H7 (cell line): ENCODE data around the gene GTF2B. TPM values are rescaled to one million over a fixed set of nuclear protein-coding genes. Genes with fewer than 3 reads are reported as not detected.
"Not testable (repeated sequence)": the region's sequence is repeated elsewhere in the genome, so short reads cannot be mapped to it uniquely, and the experiment has no call there.

ENCODE experiments used
- DNase-seq: peaks from one replicate; pipeline ENCODE4 v3.0.0; 2012
- H3K27me3 ChIP-seq: 2 replicates; pipeline ENCODE4 v1.6.0; 2011; ENCODE audit warnings: mild to moderate bottlenecking, low read length; ENCODE audit not compliant: control insufficient read depth, insufficient read depth
- H3K36me3 ChIP-seq: replicated peaks from 2 replicates; pipeline ENCODE4 v1.5.1; 2011; ENCODE audit warnings: low read length; ENCODE audit not compliant: control insufficient read depth, insufficient read depth
- H3K4me3 ChIP-seq: 2 replicates; pipeline ENCODE4 v1.5.1; 2011; ENCODE audit warnings: low read depth, mild to moderate bottlenecking, control low read depth, low read length, moderate library complexity; ENCODE audit not compliant: insufficient read depth
- total RNA-seq: library from RNA; depleted of rRNA; stranded (reverse); fragments of >200 nt; shearing (Covaris generic); gene quantifications from 2 replicates; pipeline ENCODE4 v1.2.3, GENCODE V29; 2014; rRNA removed

The GTF2B gene, protein sequence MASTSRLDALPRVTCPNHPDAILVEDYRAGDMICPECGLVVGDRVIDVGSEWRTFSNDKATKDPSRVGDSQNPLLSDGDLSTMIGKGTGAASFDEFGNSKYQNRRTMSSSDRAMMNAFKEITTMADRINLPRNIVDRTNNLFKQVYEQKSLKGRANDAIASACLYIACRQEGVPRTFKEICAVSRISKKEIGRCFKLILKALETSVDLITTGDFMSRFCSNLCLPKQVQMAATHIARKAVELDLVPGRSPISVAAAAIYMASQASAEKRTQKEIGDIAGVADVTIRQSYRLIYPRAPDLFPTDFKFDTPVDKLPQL
- total RNA-seq = 54.3 and 61.1 TPM in 2 replicates

DNA sequence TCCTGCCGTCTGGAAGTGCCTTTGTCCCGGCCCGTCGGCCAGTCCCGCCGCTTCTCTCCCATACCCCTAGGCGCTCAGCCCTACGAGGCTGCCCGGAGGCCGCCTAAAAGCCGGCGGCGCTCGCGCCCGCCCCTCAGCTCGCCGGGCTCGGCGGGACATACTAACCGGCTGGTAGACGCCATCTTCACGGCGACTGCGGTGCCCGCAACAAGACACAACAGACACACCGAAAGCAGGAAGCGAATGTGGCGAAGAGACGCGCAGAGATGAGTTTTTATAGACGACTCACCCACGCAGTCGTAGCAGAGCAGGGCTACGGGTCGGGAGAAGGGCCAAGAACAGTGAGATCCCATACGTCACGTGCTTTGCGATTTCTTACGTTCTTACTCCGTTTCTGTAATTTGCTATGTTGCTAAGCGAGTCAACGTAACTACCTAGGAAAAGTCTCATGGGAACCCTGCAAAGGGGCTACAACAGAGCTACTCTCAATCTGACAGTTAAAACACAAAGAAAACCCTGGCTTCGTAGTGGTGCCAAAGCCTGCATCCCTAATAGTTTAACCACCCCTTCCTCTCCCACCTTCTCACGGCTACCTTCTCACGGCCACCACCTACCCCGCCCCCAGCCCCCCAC, at the start of gene GTF2B:
TSS of gene GTF2B (minus strand) at position 250 of the 633 bp plus-strand sequence. CDS start at position 182, 68 bp downstream.
- peak; percentile 72 for DNase-seq
- H3K4me3 ChIP-seq = peak within 1 kb of the TSS; percentile 70
- no peaks in the 10 kb centered on the region for H3K27me3 ChIP-seq
- no peaks in the 10 kb centered on the region; the same call in 1 of the 2 replicates for H3K36me3 ChIP-seq

DNA sequence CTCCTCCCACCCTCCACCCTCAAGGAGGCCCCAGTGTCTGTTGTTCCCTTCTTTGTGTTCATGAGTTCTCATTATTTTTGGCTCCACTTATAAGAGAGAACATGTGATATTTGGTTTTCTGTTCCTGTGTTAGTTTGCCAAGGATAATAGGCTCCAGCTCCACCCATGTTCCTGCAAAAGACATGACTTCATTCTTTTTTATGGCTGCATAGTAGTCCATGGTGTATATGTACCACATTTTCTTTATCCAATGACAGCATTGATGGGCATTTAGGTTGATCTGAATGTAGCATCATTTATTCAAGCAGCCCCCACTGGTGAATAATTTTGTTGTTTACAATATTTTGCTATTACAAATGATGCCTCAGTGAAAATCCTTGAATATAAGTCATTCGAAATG, 47.2 kb upstream of the GTF2B start:
- not testable (repeated sequence) for H3K27me3 ChIP-seq, H3K4me3 ChIP-seq, DNase-seq, H3K36me3 ChIP-seq

DNA sequence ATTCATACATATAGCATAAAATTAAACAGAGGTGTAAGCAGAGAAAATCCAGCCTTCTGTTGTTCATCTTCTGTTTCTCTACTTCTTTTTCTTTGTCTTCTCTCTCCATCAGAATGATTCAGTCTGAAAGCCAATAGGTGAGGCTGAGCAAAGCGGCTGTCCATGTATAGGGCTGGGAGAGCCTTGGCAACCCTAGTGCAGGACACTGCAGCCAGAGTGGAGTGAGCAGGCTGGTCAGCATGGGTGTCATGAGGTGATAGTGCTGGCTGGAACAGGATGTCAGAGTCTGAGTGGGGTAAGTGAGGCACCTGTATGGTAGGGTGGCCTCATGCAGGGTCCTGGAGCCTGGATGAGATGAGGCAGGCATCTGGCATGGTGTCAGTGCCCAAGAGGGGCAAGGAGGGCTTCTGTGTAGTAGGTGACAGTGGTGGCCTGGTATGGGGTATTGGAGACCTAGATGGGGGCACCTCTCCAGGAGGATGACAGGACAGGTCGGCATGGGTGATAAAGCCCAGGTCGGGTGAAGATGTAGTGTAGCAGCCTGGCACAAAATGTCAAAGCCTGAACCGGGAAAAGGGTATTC, 45.5 kb upstream of the GTF2B start:
- no peaks in the 10 kb centered on the region for H3K27me3 ChIP-seq
- peaks cover 8% of the 10 kb centered on the region for H3K36me3 ChIP-seq
- no peak for DNase-seq
- H3K4me3 ChIP-seq = no peak overlapping the region

DNA sequence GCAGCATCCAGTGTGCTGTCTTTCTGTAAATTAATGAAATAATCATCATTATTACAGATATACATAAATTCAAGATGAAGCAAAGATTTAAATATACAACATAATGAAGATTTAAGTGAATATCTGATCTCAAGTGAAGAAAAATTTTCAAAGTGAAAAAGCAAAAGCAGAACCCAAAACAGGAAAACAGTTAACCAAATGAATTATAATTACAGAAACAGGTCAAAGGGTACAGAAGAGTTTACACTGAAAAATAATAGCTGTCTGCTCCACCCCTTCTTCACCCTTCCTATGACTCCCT, 44.8 kb upstream of the GTF2B start:
- peaks cover 9% of the 10 kb centered on the region for H3K36me3 ChIP-seq
- no peak overlapping the region for H3K4me3 ChIP-seq

DNA sequence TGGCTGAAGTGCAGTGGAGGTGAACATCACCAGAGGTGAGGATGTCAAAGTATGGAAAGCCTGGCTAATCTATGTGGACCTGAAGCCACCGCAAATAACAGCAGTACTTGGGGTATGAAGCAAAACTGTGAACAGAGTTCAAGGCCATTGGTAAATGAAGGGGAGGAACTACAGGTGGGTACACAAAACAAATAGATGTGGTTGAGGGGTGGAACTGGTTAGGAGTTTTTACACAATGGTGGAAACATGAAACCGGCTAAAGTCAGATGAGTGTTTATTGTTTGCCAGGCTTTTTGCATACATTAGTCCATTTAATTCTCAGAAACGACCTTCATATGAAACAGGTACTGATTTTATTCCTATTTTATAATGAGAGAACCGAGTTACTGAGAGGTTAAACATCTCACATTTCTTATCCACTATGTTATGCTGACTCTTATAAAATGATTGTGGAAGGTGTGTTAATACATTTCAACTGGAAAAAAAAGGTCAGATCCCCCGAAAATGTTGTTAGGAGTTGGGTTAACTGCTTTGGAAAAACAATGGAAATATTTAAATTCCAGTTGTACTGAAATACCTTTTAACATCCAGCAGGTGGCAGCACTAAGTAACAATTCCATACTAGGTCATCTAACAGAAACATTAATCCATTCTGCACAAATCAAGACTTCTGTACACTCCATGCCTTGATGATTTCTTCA, 44.3 kb upstream of the GTF2B start:
- H3K27me3 ChIP-seq = no peaks in the 10 kb centered on the region
- no peak overlapping the region for H3K4me3 ChIP-seq
- DNase-seq = peak; percentile 14
- H3K36me3 ChIP-seq = peaks cover 9% of the 10 kb centered on the region

More for the DNA sequence above, 44.8 kb upstream of the GTF2B start:
- no peaks in the 10 kb centered on the region for H3K27me3 ChIP-seq
- no peak for DNase-seq

DNA sequence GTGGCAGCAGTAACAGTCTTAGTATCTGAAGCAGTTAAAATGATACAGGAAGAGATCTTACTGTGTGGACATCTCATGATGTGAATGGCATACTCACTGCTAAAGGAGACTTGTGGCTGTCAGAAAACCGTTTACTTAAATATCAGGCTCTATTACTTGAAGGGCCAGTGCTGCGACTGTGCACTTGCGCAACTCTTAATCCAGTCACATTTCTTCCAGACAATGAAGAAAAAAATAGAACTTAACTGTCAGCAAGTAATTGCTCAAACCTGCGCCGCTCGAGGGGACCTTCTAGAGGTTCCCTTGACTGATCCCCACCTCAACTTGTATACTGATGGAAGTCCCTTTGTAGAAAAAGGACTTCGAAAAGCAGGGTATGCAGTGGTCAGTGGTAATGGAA, 38.8 kb upstream of the GTF2B start:
- H3K36me3 ChIP-seq, H3K4me3 ChIP-seq, H3K27me3 ChIP-seq, DNase-seq: not testable (repeated sequence)

DNA sequence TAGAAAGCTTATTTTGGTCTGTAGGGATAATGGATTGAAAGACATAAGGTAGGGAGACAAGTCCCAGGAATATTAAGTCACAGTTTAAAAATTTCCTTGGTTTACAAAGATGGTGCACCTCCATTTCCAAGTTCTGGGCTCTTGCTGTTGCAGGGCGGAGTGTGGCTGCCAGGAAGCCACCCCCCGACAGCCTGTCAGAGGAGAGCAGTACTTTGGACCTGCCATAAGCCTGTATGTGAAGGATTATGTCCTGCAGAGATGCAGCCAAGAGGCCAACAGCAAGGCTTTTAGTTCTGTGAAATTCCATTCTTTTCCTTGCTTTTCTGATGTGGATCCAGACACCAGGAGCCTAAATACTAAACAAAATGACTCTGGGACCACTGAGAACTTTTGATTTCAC, 31.9 kb upstream of the GTF2B start:
- DNase-seq = no peak
- Histone ChIP-seq H3K4me3 (no peak overlapping the region), H3K36me3 (peaks cover 2% of the 10 kb centered on the region), H3K27me3 (no peaks in the 10 kb centered on the region)

DNA sequence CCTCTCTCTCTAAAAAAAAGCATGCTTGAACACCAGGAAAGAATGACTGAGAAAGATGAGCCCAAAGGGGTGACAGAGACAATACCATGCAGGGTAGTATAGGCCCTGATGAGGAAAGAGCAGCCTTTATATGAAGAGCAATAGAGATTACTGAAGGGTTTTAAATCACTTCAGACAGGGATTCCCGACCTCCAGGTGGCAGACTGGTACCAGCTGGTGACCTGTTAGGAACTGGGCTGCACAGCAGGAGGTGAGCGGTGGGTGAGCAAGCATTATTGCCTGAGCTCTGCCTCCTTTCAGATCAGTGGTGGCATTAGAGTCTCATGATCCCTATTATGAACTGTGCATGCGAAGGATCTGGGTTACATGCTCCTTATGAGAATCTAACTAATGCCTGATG, 30.8 kb upstream of the GTF2B start:
- Histone ChIP-seq H3K27me3 (no peaks in the 10 kb centered on the region), H3K36me3 (peaks cover 2% of the 10 kb centered on the region), H3K4me3 (no peak overlapping the region)
- peak; percentile 4 for DNase-seq

DNA sequence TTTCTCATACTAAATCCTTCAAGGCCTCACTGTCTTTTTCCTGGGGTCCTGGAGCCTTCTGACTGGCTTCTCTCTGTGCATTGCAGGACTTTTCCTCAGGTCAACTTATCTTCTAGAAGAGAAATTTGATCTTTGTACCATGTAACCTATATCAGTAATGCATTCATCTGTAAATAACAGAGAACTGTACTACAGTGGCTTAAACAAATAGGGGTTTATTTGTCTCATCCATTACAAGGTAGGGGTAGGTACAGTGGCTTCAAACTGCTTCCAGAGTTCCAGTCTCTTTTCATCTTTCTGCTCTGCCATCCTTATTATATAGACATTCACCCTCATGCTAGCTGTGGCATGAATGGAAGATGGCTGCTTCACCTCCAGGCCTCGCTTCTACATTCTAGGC, 29.5 kb upstream of the GTF2B start:
- no peak for DNase-seq
- Histone ChIP-seq H3K36me3 (peaks cover 2% of the 10 kb centered on the region), H3K27me3 (no peaks in the 10 kb centered on the region), H3K4me3 (no peak overlapping the region)

DNA sequence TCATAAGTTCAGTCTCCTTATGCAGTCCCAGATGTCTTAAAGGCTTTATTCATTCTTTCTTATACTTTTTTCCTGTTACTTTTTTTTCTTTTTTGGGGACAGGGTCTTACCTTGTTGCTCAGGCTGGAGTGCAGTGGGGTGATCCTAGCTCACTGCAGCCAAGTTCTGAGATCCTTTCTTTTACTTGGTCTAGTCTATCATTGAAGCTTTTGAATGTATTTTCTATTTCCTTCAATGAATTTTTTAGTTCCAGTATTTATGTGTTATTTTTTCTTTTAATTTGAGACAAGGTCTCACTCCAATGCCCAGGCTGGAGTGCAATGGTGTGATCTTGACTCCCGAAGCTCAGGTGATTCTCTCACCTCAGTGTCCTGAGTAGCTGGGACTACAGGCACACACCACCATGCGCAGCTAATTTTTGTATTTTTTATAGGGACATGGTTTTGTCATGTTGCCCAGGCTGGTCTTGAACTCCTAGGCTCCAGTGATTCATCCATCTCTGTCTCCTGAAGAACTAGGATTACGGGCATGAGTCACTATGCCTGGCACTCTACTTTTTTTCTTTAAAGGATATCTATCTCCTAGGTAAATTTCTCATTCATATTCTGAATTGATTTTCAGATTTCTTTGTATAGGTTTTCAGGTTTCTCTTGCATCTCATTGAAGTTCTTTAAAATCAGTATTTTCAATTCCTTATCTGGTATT, 26.1 kb upstream of the GTF2B start:
- no peak for DNase-seq
- Histone ChIP-seq H3K4me3 (no peak overlapping the region), H3K27me3 (no peaks in the 10 kb centered on the region), H3K36me3 (no peaks in the 10 kb centered on the region)

DNA sequence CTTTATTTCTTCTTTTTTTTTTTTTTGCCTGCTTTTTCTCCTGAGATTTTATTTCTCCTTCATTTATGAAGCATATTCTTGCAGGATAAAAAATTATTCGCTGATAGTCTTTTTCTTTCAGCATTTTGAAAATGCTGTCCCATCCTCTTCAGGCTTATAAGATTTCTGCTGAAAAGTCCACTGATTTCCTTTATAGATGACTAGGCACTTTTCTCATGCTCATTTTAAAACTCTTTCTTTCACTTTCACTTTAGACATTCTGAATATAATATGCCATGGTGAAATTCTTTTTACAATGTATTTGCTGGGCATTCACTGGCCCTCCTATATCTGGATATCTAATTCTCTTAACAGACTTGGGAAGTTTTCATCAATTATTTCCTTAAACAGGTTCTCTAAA, 25.5 kb upstream of the GTF2B start:
- DNase-seq = no peak
- no peak overlapping the region for H3K4me3 ChIP-seq
- no peaks in the 10 kb centered on the region for H3K36me3 ChIP-seq
- no peaks in the 10 kb centered on the region for H3K27me3 ChIP-seq

DNA sequence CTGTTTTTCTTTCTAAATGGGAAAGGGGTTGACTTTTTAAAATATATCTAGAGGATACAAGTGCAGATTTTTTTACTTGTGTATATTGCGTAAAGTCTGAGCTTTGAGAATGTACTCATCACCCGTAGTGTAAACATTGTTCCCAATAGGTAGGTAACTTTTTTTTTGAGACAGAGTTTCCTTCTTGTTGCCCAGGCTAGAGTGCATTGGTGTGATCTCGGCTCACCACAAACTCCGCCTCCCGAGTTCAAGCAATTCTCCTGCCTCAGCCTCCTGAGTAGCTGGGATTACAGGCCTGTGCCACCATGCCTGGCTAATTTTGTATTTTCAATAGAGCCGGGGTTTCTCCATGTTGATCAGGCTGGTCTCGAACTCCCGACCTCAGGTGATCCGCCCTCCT, 20.4 kb upstream of the GTF2B start:
- not testable (repeated sequence) for H3K27me3 ChIP-seq, H3K4me3 ChIP-seq, DNase-seq, H3K36me3 ChIP-seq

DNA sequence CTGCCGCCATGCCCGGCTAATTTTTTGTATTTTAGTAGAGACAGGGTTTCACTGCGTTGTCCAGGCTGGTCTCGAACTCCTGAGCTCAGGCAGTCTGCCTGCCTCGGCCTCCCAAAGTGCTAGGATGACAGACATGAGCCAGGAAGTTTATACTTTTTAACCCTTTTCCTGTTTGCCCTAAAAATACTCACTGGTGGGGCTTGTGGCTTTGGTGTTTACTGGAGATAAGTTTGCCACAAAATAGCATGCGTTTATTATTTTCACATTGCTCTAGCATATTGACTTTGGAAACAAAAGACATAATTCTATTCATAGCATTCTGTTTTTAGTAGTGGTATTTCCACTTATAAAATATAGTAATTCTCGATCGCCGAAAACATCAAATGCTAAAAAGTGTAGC, 19.8 kb upstream of the GTF2B start:
- Histone ChIP-seq H3K4me3 (no peak overlapping the region), H3K27me3 (no peaks in the 10 kb centered on the region), H3K36me3 (no peaks in the 10 kb centered on the region)
- DNase-seq = no peak

DNA sequence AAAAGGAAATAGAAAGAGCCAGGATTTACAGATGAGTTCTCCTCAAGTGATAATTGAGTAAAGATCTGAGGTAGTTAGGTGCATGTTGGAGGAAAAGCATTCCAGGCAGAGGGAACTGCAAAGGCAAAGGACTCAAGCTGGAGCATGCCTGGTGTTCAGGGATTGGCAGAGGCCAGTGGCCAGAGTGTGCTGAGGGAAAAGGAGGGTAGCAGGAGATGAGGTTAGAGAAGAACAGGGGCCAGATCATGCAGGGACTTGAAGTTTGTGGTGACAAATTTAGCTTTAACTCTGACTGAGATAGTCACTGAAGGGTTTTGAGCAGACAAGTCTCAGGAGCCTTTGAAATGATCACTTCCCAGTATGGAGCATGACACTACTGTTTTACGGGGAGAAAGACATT, 19.0 kb upstream of the GTF2B start:
- Histone ChIP-seq H3K27me3 (no peaks in the 10 kb centered on the region), H3K4me3 (no peak overlapping the region), H3K36me3 (no peaks in the 10 kb centered on the region)
- DNase-seq = no peak
